GM06990 (cell line): Measurements from ENCODE around the gene TRDMT1.

ENCODE experiments used
- DNase-seq: peaks from one replicate; pipeline ENCODE4 v3.0.0-alpha.2; 2011; ENCODE audit not compliant: insufficient read length; ENCODE audit errors: extremely low read depth
- H3K27me3 ChIP-seq: replicated peaks from 2 replicates; pipeline ENCODE4 v1.6.0; 2011; ENCODE audit warnings: low read length; ENCODE audit not compliant: control insufficient read depth, insufficient read depth
- H3K36me3 ChIP-seq: 2 replicates; pipeline ENCODE4 v1.5.1; 2011; ENCODE audit warnings: low read length; ENCODE audit not compliant: control insufficient read depth, insufficient read depth
- H3K4me3 ChIP-seq: replicated peaks from 2 replicates; pipeline ENCODE4 v1.5.1; 2011; ENCODE audit warnings: low read depth, mild to moderate bottlenecking, control low read depth, low read length
- TF ChIP-seq, protein P1 (sequence below): IDR thresholded peaks from 2 replicates; pipeline ENCODE4 v1.5.1; 2011; ENCODE audit warnings: low read length, control low read depth, mild to moderate bottlenecking, inconsistent platforms; ENCODE audit not compliant: insufficient read depth, poor library complexity, severe bottlenecking

TRDMT1 gene

DNA sequence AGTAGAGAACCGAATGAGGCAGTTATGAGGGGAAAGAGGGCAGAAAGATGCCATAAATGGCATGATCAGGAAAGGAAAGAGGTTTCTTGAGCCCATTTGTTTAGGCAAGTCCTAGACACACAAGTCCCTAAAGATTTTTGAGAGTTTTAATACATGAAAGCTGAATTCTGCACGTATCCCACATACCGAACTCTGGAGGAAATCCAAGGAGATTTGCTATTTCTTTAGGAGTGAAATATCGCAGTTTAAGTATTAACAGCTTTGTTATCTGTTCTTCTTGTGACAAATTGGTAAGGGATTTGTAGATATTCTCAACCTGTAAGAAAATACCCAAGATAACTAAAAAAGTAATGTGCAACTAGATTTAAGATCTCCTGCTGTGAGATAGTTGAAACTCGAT lies 48.2 kb downstream of the TRDMT1 start:
- Histone ChIP-seq H3K27me3 (no peaks in the 10 kb centered on the region), H3K4me3 (no peak overlapping the region), H3K36me3 (no peaks in the 10 kb centered on the region)
- TF ChIP-seq, protein P1, sequence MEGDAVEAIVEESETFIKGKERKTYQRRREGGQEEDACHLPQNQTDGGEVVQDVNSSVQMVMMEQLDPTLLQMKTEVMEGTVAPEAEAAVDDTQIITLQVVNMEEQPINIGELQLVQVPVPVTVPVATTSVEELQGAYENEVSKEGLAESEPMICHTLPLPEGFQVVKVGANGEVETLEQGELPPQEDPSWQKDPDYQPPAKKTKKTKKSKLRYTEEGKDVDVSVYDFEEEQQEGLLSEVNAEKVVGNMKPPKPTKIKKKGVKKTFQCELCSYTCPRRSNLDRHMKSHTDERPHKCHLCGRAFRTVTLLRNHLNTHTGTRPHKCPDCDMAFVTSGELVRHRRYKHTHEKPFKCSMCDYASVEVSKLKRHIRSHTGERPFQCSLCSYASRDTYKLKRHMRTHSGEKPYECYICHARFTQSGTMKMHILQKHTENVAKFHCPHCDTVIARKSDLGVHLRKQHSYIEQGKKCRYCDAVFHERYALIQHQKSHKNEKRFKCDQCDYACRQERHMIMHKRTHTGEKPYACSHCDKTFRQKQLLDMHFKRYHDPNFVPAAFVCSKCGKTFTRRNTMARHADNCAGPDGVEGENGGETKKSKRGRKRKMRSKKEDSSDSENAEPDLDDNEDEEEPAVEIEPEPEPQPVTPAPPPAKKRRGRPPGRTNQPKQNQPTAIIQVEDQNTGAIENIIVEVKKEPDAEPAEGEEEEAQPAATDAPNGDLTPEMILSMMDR, result no peak
- DNase-seq, result no peak

DNA sequence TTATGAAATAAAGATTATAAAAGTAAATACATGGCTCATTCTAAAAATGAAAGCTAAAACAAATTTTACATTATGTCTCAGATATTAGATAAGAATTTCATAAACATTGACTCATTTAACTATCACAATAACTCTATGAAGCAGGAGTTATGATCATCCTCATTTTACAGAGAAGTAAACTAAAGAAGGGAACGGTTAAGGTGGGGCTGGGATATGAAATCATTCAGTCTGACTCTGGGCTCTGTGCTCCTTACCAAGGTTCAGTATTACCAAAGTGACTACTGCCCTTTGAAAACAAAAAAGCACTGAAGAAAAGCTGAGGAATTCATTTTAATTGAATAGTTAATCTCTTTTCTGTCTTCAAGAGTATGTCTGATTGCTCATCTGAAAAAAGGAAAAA lies 49.8 kb downstream of the TRDMT1 start:
- TF ChIP-seq, protein P1, result no peak
- Histone ChIP-seq H3K4me3 (no peak overlapping the region), H3K36me3 (no peaks in the 10 kb centered on the region), H3K27me3 (no peaks in the 10 kb centered on the region)
- DNase-seq, result no peak

DNA sequence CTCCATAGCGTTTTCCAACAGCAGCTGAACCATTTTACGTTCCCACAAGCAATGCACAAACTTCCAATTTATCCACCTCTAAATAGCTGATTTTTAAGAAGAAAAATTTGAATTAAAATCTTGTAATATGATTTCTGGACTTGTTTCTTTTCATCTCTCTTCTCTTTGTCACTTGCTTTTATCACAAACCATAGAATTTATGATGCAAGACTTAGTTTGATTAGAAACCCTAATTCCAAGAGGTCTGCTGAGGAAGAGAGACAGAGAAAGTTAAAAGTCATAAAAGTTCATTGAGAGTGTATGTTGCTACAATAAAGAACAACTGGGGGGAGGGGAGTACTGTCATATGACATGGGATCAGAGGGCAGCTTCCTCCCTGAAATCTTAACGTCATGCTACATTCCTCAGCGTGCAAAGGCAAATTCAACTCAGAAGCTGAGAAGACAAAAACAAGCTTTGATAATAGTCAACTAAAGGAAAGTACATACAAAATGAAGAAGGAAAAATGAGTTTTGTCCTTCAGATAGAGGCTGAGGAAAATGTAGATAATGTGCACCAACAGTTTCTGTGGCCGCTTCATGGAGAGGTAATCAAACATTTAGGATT lies 53.5 kb downstream of the TRDMT1 start:
- H3K36me3 ChIP-seq, result no peaks in the 10 kb centered on the region
- no peak overlapping the region for H3K4me3 ChIP-seq
- no peaks in the 10 kb centered on the region for H3K27me3 ChIP-seq
- no peak for DNase-seq
- TF ChIP-seq, protein P1, result no peak

DNA sequence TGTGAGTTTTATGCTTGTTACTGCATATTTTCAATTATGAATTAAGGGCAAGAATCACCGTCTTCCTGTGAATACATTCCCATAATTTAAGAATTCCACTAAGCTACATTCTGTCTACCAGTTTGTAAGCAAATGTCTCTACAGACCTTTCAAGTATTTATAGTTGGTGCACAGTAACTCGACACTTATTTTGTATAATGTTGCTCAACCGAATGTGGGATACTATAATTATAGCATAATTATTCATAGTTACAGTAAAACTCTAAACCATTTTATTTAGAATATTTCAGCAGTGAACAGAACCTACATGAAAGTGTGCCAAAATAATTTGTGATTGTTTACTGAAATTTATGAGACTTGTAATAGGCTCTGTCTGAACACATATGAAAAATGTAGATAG lies 54.6 kb downstream of the TRDMT1 start:
- TF ChIP-seq, protein P1, result no peak
- no peak for DNase-seq

DNA sequence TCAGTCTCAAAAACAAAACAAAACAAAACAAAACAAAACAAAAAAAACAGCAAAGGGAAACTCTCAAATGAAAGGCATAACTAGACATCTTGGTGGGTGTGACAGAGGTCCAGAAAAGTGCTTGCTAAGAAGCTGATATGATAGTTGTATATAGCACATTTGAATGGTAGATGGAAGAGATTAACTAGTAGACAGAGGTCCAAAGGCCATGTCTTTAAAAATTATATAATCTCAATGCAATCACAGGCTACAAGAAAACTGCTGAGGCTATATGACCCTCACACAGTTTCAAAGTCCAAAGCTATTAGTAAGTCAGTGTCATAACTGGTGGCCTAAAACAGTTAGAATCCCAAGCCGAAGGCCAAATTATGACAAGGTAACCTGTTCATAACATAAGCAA lies 56.2 kb downstream of the TRDMT1 start:
- Histone ChIP-seq H3K4me3 (no peak overlapping the region), H3K27me3 (no peaks in the 10 kb centered on the region), H3K36me3 (no peaks in the 10 kb centered on the region)
- TF ChIP-seq, protein P1, result no peak
- DNase-seq, result no peak

More for the DNA sequence above, 54.6 kb downstream of the TRDMT1 start:
- Histone ChIP-seq H3K27me3 (no peaks in the 10 kb centered on the region), H3K4me3 (no peak overlapping the region), H3K36me3 (no peaks in the 10 kb centered on the region)

DNA sequence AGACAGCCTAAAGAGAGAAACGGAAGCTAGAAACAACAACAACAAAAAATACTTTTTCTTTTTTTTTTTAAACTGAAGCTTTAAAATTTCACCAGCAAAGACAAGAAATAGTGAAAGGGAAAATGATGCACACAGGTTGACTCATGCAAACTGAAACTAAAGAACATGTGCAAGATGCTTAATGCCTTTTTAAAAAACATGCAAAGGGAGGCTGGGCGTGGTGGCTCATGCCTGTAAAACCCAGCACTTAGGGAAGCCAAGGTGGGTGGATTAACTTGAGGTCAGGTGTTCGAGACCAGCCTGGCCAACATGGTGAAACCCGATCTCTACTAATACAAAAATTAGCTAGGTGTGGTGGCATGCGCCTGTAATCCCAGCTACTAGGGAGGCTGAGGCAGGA lies 56.7 kb downstream of the TRDMT1 start:
- TF ChIP-seq, protein P1, result no peak
- DNase-seq, result peak; percentile 18
- no peak overlapping the region for H3K4me3 ChIP-seq
- H3K36me3 ChIP-seq, result no peaks in the 10 kb centered on the region
- H3K27me3 ChIP-seq, result no peaks in the 10 kb centered on the region
